ENCODE data around the gene TLE5. TPM values are rescaled to one million over a fixed set of nuclear protein-coding genes. Genes with fewer than 3 reads are reported as not detected.
A peak's percentile ranks its signal among the peaks of the same experiment; 100 is the strongest.
"Not testable (repeated sequence)": the region's sequence is repeated elsewhere in the genome, so short reads cannot be mapped to it uniquely, and the experiment has no call there.

The TLE5 gene
- total RNA-seq, 1 donor from 2014 or later = 98.1 TPM

DNA sequence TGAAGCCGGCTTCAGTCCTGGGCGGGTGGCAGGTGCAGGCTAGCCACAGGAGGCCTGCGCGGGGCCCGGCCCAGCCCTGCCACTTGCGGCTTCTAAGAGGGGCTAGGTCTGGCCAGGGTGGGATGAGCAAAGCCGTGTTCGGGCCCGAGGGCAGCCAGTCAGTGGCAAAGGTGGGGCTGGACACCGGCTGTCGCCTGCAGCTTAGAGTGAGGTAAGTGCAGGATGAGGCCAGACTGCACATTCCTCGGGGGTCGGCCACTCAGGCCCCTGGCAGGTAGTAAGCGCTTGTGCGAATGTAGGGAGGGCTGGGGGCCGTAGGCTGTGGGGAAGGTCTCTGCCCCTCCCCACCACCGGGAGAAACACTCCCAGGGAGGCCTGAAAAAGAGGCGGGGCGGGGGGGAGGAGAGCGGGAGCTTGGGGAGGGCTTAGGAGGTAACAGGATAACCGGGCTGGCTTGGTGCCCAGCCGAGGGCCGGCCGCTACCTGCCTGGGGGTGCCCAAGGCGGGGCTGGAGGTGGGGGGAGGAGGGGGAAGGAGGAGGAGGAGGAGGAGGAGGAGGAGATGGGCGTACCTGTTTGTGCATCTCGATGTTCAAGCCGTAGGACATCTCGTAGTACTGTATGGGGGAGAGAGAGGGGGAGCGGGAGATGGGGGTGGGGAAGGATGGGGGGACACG, 6.4 kb downstream of the TLE5 start:
- peaks cover 31 to 62% (median 48%) of the 10 kb centered on the region in 3 donors for H3K4me1 ChIP-seq (ENCODE audit: control insufficient read depth in 3 of 3, insufficient read depth in 3 of 3, low read length in 3 of 3)
- no peaks in the 10 kb centered on the region for H3K27me3 ChIP-seq (ENCODE audit: control insufficient read depth in 3 of 3, insufficient read depth in 3 of 3, low read length in 3 of 3)
- H3K9me3 ChIP-seq (ENCODE audit: control insufficient read depth in 3 of 3, low read length in 3 of 3) = no peaks in the 10 kb centered on the region
- peaks cover 35 to 45% (median 42%) of the 10 kb centered on the region in 3 donors for H3K36me3 ChIP-seq (ENCODE audit: control insufficient read depth in 3 of 3, insufficient read depth in 3 of 3, low read length in 3 of 3)
- no peak overlapping the region for H3K4me3 ChIP-seq (ENCODE audit: low read length in 3 of 3)
- H3K27ac ChIP-seq (ENCODE audit: low read depth, low read length) = no peak overlapping the region
- H3K9ac ChIP-seq (ENCODE audit: low read depth in 1 of 3, low read length in 3 of 3) = peak overlapping the region in 1 of 3 donors; percentile 40

DNA sequence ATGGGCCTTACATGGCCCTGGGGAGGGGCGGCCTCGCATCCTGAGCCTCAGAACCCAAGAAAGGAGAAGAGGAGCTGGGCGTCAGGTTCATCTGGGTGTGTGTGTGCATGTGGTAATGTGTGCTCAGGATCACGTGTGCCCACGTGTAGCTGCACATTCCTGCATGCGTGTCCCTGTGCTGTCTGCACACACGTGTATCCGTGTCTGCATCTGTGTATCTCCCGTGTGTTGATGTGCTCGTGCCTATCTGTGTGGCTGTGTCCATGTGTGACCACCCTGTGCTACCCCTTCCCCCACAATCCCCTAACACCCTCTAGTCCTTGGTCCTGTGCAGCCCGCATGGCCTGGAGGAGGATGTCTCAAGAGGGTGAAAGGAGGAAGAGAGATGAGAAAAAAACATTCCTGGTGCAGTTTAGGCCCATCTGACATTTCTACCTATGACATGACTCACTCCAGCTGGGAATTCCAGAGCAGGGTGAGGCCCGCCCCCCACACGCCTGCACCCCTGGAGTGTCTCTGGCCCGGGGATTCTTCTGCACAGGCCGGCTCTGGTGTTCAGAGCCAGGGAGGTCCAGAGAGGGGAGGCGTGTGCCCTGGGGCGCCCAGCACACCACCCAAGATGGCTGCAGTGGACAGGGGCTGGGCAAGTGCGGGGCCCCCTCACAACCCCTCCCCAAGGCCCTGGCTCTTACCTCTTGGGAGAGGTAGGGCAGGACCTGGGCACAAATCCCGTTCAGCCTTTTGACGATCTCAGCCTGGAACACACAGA, 7.1 kb downstream of the TLE5 start:
- Histone ChIP-seq H3K36me3 (ENCODE audit: control insufficient read depth in 3 of 3, insufficient read depth in 3 of 3, low read length in 3 of 3) (peaks cover 35 to 45% (median 42%) of the 10 kb centered on the region in 3 donors), H3K27ac (ENCODE audit: low read depth, low read length) (no peak overlapping the region)

GRCh38 chr19:3054265-3054971, 7.9 kb downstream of the TLE5 start:
- Histone ChIP-seq H3K9me3 (ENCODE audit: control insufficient read depth in 3 of 3, low read length in 3 of 3) (no peaks in the 10 kb centered on the region), H3K4me1 (ENCODE audit: control insufficient read depth in 3 of 3, insufficient read depth in 3 of 3, low read length in 3 of 3) (peaks cover 31 to 48% (median 40%) of the 10 kb centered on the region in 3 donors), H3K9ac (ENCODE audit: low read depth in 1 of 3, low read length in 3 of 3) (peak overlapping the region in 1 of 3 donors; percentile 45), H3K27ac (ENCODE audit: low read depth, low read length) (no peak overlapping the region), H3K4me3 (ENCODE audit: low read length in 3 of 3) (no peak overlapping the region), H3K36me3 (ENCODE audit: control insufficient read depth in 3 of 3, insufficient read depth in 3 of 3, low read length in 3 of 3) (peaks cover 28 to 38% (median 35%) of the 10 kb centered on the region in 3 donors), H3K27me3 (ENCODE audit: control insufficient read depth in 3 of 3, insufficient read depth in 3 of 3, low read length in 3 of 3) (no peaks in the 10 kb centered on the region)

More for the DNA sequence above, 7.1 kb downstream of the TLE5 start:
- H3K9me3 ChIP-seq (ENCODE audit: control insufficient read depth in 3 of 3, low read length in 3 of 3) = no peaks in the 10 kb centered on the region
- H3K4me1 ChIP-seq (ENCODE audit: control insufficient read depth in 3 of 3, insufficient read depth in 3 of 3, low read length in 3 of 3) = peaks cover 31 to 56% (median 44%) of the 10 kb centered on the region in 3 donors
- peak overlapping the region in 1 of 3 donors; percentile 45 for H3K9ac ChIP-seq (ENCODE audit: low read depth in 1 of 3, low read length in 3 of 3)
- H3K4me3 ChIP-seq (ENCODE audit: low read length in 3 of 3) = no peak overlapping the region
- H3K27me3 ChIP-seq (ENCODE audit: control insufficient read depth in 3 of 3, insufficient read depth in 3 of 3, low read length in 3 of 3) = no peaks in the 10 kb centered on the region

DNA sequence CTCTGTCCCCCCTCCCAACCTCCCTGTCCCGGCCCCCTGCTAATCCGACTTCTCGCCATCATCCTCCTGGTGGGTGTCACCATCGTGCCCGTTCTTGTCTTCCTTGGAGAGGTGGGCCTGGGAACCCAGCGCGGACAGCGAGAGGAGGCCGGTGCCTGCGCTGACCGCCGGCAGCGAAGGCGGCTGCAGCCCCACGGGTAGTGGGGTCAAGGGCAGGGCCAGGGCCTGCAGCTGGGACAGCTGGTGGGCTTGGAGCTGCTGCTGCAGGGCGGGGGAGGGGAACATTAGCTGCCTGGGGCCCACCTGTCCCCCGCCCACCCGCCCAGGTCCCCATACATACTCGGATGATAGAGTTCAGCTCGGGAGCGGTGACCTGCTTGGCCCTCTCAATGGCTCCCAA, 8.5 kb downstream of the TLE5 start:
- H3K4me1 ChIP-seq (ENCODE audit: control insufficient read depth in 3 of 3, insufficient read depth in 3 of 3, low read length in 3 of 3) = peaks cover 29 to 46% (median 38%) of the 10 kb centered on the region in 3 donors
- no peak overlapping the region for H3K27ac ChIP-seq (ENCODE audit: low read depth, low read length)
- peaks cover 25 to 37% (median 32%) of the 10 kb centered on the region in 3 donors for H3K36me3 ChIP-seq (ENCODE audit: control insufficient read depth in 3 of 3, insufficient read depth in 3 of 3, low read length in 3 of 3)
- H3K9me3 ChIP-seq (ENCODE audit: control insufficient read depth in 3 of 3, low read length in 3 of 3) = no peaks in the 10 kb centered on the region
- no peaks in the 10 kb centered on the region for H3K27me3 ChIP-seq (ENCODE audit: control insufficient read depth in 3 of 3, insufficient read depth in 3 of 3, low read length in 3 of 3)
- H3K9ac ChIP-seq (ENCODE audit: low read depth in 1 of 3, low read length in 3 of 3) = no peak overlapping the region
- H3K4me3 ChIP-seq (ENCODE audit: low read length in 3 of 3) = no peak overlapping the region

DNA sequence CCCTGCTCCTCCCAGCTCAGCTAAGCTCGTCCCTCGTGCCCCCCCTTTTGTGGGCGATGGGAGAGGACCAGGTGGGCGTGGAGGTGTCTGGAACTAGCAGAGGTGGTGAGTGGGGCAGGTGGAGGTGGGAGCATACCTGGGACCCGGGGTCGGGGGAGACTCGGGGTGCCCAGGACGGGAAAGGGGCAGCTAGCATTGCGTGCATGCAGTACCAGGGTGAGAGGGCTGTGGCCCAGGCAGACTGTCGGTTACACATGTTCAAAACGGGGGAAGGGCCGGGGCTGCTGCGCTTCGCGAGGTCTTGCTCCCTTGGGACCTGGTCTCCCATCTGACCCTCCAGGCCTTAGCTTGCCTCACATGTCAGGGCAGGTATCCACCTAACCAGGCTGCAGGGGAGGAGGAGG, 9.1 kb downstream of the TLE5 start:
- Histone ChIP-seq H3K27me3 (ENCODE audit: control insufficient read depth in 3 of 3, insufficient read depth in 3 of 3, low read length in 3 of 3) (no peaks in the 10 kb centered on the region), H3K4me1 (ENCODE audit: control insufficient read depth in 3 of 3, insufficient read depth in 3 of 3, low read length in 3 of 3) (peaks cover 24 to 42% (median 32%) of the 10 kb centered on the region in 3 donors), H3K4me3 (ENCODE audit: low read length in 3 of 3) (no peak overlapping the region), H3K9me3 (ENCODE audit: control insufficient read depth in 3 of 3, low read length in 3 of 3) (no peaks in the 10 kb centered on the region), H3K9ac (ENCODE audit: low read depth in 1 of 3, low read length in 3 of 3) (no peak overlapping the region), H3K36me3 (ENCODE audit: control insufficient read depth in 3 of 3, insufficient read depth in 3 of 3, low read length in 3 of 3) (peaks cover 20 to 31% (median 27%) of the 10 kb centered on the region in 3 donors), H3K27ac (ENCODE audit: low read depth, low read length) (no peak overlapping the region)

DNA sequence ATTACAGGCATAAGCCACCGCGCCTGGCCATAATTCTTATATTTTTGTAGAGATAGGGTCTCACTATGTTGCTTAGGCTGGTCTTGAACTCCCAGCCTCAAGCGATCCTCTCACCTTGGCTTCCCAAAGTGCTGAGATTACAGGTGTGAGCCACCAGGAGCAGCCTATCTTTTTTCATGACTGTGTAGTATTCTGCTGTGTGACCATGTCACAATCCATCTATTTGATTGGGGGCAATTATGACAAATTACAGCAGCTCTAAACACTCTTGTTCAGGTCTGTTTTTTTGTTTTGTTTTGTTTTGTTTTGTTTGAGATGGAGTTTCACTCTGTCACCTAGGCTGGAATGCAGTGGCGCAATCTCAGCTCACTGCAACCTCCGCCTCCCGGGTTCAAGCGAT, 12.3 kb downstream of the TLE5 start:
- not testable (repeated sequence) for H3K27ac ChIP-seq (ENCODE audit: low read depth, low read length); H3K9ac ChIP-seq (ENCODE audit: low read depth in 1 of 3, low read length in 3 of 3); H3K27me3 ChIP-seq (ENCODE audit: control insufficient read depth in 3 of 3, insufficient read depth in 3 of 3, low read length in 3 of 3); H3K9me3 ChIP-seq (ENCODE audit: control insufficient read depth in 3 of 3, low read length in 3 of 3); H3K4me3 ChIP-seq (ENCODE audit: low read length in 3 of 3)
- Histone ChIP-seq H3K4me1 (ENCODE audit: control insufficient read depth in 3 of 3, insufficient read depth in 3 of 3, low read length in 3 of 3) (peaks cover 11 to 17% (median 17%) of the 10 kb centered on the region in 3 donors), H3K36me3 (ENCODE audit: control insufficient read depth in 3 of 3, insufficient read depth in 3 of 3, low read length in 3 of 3) (peaks cover 10 to 17% (median 16%) of the 10 kb centered on the region in 3 donors)

DNA sequence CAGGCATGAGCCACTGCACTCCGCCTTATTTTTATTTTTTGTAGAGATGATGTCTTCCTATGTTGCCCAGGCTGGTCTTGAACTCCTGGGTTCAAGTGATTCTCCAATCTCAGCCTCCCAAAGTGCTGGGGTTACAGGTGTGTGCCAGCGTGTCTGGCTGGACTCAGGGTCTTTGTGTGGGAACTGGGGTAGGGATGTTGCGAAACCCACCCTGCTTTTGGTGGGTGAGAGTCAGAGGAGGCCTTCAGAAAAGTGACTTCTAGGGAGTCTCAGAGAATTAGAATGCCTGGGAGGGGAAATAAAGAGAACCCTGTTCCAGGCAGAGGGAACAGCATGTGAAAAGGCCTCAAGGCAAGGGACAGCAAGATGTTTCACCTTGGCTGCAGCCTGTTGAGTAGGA, 13.2 kb downstream of the TLE5 start:
- no peaks in the 10 kb centered on the region for H3K27me3 ChIP-seq (ENCODE audit: control insufficient read depth in 3 of 3, insufficient read depth in 3 of 3, low read length in 3 of 3)
- H3K4me3 ChIP-seq (ENCODE audit: low read length in 3 of 3) = no peak overlapping the region
- no peak overlapping the region for H3K27ac ChIP-seq (ENCODE audit: low read depth, low read length)
- no peak overlapping the region for H3K9ac ChIP-seq (ENCODE audit: low read depth in 1 of 3, low read length in 3 of 3)
- peaks cover 9 to 13% (median 10%) of the 10 kb centered on the region in 3 donors for H3K4me1 ChIP-seq (ENCODE audit: control insufficient read depth in 3 of 3, insufficient read depth in 3 of 3, low read length in 3 of 3)
- peaks cover 1 to 8% (median 7%) of the 10 kb centered on the region in 3 donors for H3K36me3 ChIP-seq (ENCODE audit: control insufficient read depth in 3 of 3, insufficient read depth in 3 of 3, low read length in 3 of 3)
- H3K9me3 ChIP-seq (ENCODE audit: control insufficient read depth in 3 of 3, low read length in 3 of 3) = no peaks in the 10 kb centered on the region

GRCh38 chr19:3048190-3048533, 14.1 kb downstream of the TLE5 start:
- no peak overlapping the region for H3K4me3 ChIP-seq (ENCODE audit: low read length in 3 of 3)
- H3K9me3 ChIP-seq (ENCODE audit: control insufficient read depth in 3 of 3, low read length in 3 of 3) = no peaks in the 10 kb centered on the region
- peak overlapping the region in 1 of 3 donors; percentile 72 for H3K9ac ChIP-seq (ENCODE audit: low read depth in 1 of 3, low read length in 3 of 3)
- H3K27me3 ChIP-seq (ENCODE audit: control insufficient read depth in 3 of 3, insufficient read depth in 3 of 3, low read length in 3 of 3) = no peaks in the 10 kb centered on the region
- H3K4me1 ChIP-seq (ENCODE audit: control insufficient read depth in 3 of 3, insufficient read depth in 3 of 3, low read length in 3 of 3) = peaks cover 9 to 13% (median 10%) of the 10 kb centered on the region in 3 donors
- no peak overlapping the region for H3K27ac ChIP-seq (ENCODE audit: low read depth, low read length)
- peaks cover 0 to 3% (median under 1%) of the 10 kb centered on the region in 3 donors for H3K36me3 ChIP-seq (ENCODE audit: control insufficient read depth in 3 of 3, insufficient read depth in 3 of 3, low read length in 3 of 3)

GRCh38 chr19:3047496-3048189, 14.7 kb downstream of the TLE5 start:
- no peaks in the 10 kb centered on the region for H3K9me3 ChIP-seq (ENCODE audit: control insufficient read depth in 3 of 3, low read length in 3 of 3)
- H3K36me3 ChIP-seq (ENCODE audit: control insufficient read depth in 3 of 3, insufficient read depth in 3 of 3, low read length in 3 of 3) = peaks cover 0 to 1% (median 0%) of the 10 kb centered on the region in 3 donors
- H3K9ac ChIP-seq (ENCODE audit: low read depth in 1 of 3, low read length in 3 of 3) = peak overlapping the region; percentile 28 to 72 (median 43)
- peak overlapping the region; percentile 35 to 68 (median 56) for H3K4me3 ChIP-seq (ENCODE audit: low read length in 3 of 3)
- H3K4me1 ChIP-seq (ENCODE audit: control insufficient read depth in 3 of 3, insufficient read depth in 3 of 3, low read length in 3 of 3) = peaks cover 9 to 13% (median 10%) of the 10 kb centered on the region in 3 donors
- no peaks in the 10 kb centered on the region for H3K27me3 ChIP-seq (ENCODE audit: control insufficient read depth in 3 of 3, insufficient read depth in 3 of 3, low read length in 3 of 3)
- H3K27ac ChIP-seq (ENCODE audit: low read depth, low read length) = no peak overlapping the region

All from skeletal muscle tissue (tissue), 4 donors.